H7 (cell line): Measurements from ENCODE around the gene TIGD1. TPM values are rescaled to one million over a fixed set of nuclear protein-coding genes. Genes with fewer than 3 reads are reported as not detected.

Source experiments
- DNase-seq: peaks from one replicate; pipeline ENCODE4 v3.0.0; 2012
- H3K27me3 ChIP-seq: 2 replicates; pipeline ENCODE4 v1.6.0; 2011; ENCODE audit warnings: mild to moderate bottlenecking, low read length; ENCODE audit not compliant: control insufficient read depth, insufficient read depth
- H3K36me3 ChIP-seq: replicated peaks from 2 replicates; pipeline ENCODE4 v1.5.1; 2011; ENCODE audit warnings: low read length; ENCODE audit not compliant: control insufficient read depth, insufficient read depth
- H3K4me3 ChIP-seq: 2 replicates; pipeline ENCODE4 v1.5.1; 2011; ENCODE audit warnings: low read depth, mild to moderate bottlenecking, control low read depth, low read length, moderate library complexity; ENCODE audit not compliant: insufficient read depth
- total RNA-seq: library from RNA; depleted of rRNA; stranded (reverse); fragments of >200 nt; shearing (Covaris generic); gene quantifications from 2 replicates; pipeline ENCODE4 v1.2.3, GENCODE V29; 2014

TIGD1 gene
- total RNA-seq, 1 experiment from 2014 or later, result 5.0 TPM

GRCh38 chr2:232525791-232526371, 24.5 kb downstream of the TIGD1 start, which contains the start of gene CHRND:
Gene CHRND (plus strand): TSS chr2:232526160. CDS start chr2:232526216, 56 bp downstream.
- Histone ChIP-seq H3K36me3 (no peaks in the 10 kb centered on the region), H3K27me3 (peaks cover 30% of the 10 kb centered on the region), H3K4me3 (no peak within 1 kb of the TSS)
- peak; percentile 82 for DNase-seq

- DNase-seq, result peak; percentile 78
- Histone ChIP-seq H3K27me3 (peaks cover 30% of the 10 kb centered on the region), H3K4me3 (no peak overlapping the region), H3K36me3 (no peaks in the 10 kb centered on the region)
These were observed 25.2 kb downstream of the TIGD1 start for GRCh38 chr2:232525199-232525598.

- DNase-seq, result peak; percentile 71
- Histone ChIP-seq H3K4me3 (no peak overlapping the region), H3K27me3 (peaks cover 30% of the 10 kb centered on the region), H3K36me3 (no peaks in the 10 kb centered on the region)
These were observed 25.6 kb downstream of the TIGD1 start for GRCh38 chr2:232524771-232525170.

- Histone ChIP-seq H3K36me3 (no peaks in the 10 kb centered on the region), H3K4me3 (peak overlapping the region; percentile 45), H3K27me3 (peaks cover 30% of the 10 kb centered on the region)
- DNase-seq, result peak; percentile 96
These were observed 26.4 kb downstream of the TIGD1 start for GRCh38 chr2:232523682-232524597.

GRCh38 chr2:232523402-232523681, 27.0 kb downstream of the TIGD1 start:
- Histone ChIP-seq H3K4me3 (peak overlapping the region; percentile 45; the same call in 1 of the 2 replicates), H3K27me3 (peaks cover 30% of the 10 kb centered on the region), H3K36me3 (no peaks in the 10 kb centered on the region)
- DNase-seq, result no peak

GRCh38 chr2:232522623-232523401, 27.5 kb downstream of the TIGD1 start:
- H3K36me3 ChIP-seq, result no peaks in the 10 kb centered on the region
- peaks cover 30% of the 10 kb centered on the region for H3K27me3 ChIP-seq
- DNase-seq, result peak; percentile 82
- H3K4me3 ChIP-seq, result no peak overlapping the region; the same call in 1 of the 2 replicates

- Histone ChIP-seq H3K27me3 (peaks cover 30% of the 10 kb centered on the region), H3K36me3 (no peaks in the 10 kb centered on the region), H3K4me3 (peak overlapping the region; percentile 16; the same call in 1 of the 2 replicates)
- peak; percentile 98 for DNase-seq
These were observed 28.3 kb downstream of the TIGD1 start for GRCh38 chr2:232521959-232522622.

- no peak overlapping the region for H3K4me3 ChIP-seq
- H3K36me3 ChIP-seq, result no peaks in the 10 kb centered on the region
- H3K27me3 ChIP-seq, result peaks cover 30% of the 10 kb centered on the region
- DNase-seq, result peak; percentile 55
These were observed 29.3 kb downstream of the TIGD1 start for GRCh38 chr2:232521098-232521497.

GRCh38 chr2:232520489-232520888, 29.9 kb downstream of the TIGD1 start:
- Histone ChIP-seq H3K4me3 (no peak overlapping the region), H3K36me3 (no peaks in the 10 kb centered on the region), H3K27me3 (peaks cover 30% of the 10 kb centered on the region)
- DNase-seq, result no peak

- Histone ChIP-seq H3K36me3 (no peaks in the 10 kb centered on the region), H3K27me3 (peaks cover 30% of the 10 kb centered on the region), H3K4me3 (no peak within 1 kb of the TSS)
- DNase-seq, result peak; percentile 69
These were observed 30.5 kb downstream of the TIGD1 start, which contains the start of gene PRSS56 for GRCh38 chr2:232519581-232520438. Gene PRSS56 (plus strand): TSS chr2:232520388. CDS start chr2:232520599, 211 bp downstream.

- H3K4me3 ChIP-seq, result no peak overlapping the region
- peak; percentile 64 for DNase-seq
- H3K36me3 ChIP-seq, result no peaks in the 10 kb centered on the region
- H3K27me3 ChIP-seq, result peaks cover 22% of the 10 kb centered on the region
These were observed 31.5 kb downstream of the TIGD1 start for GRCh38 chr2:232518844-232519243.

- H3K27me3 ChIP-seq, result peaks cover 2% of the 10 kb centered on the region
- H3K36me3 ChIP-seq, result no peaks in the 10 kb centered on the region
- DNase-seq, result no peak
- no peak overlapping the region for H3K4me3 ChIP-seq
These were observed 33.8 kb downstream of the TIGD1 start for GRCh38 chr2:232516551-232516950.

GRCh38 chr2:232515639-232516038, 34.7 kb downstream of the TIGD1 start:
- no peak for DNase-seq
- Histone ChIP-seq H3K4me3 (no peak overlapping the region), H3K27me3 (no peaks in the 10 kb centered on the region; the same call in 1 of the 2 replicates), H3K36me3 (no peaks in the 10 kb centered on the region)
